GM18907 (cell line): ENCODE measurements around the gene LRRC25.
A peak's percentile ranks its signal among the peaks of the same experiment; 100 is the strongest.

ENCODE experiments used
- ATAC-seq: cut with Tn5 transposase; IDR thresholded peaks from one replicate; pipeline ENCODE4 v1.9.1; 2021; ENCODE audit warnings: mild to moderate bottlenecking, moderate library complexity; ENCODE audit not compliant: unreplicated experiment

LRRC25 gene

DNA sequence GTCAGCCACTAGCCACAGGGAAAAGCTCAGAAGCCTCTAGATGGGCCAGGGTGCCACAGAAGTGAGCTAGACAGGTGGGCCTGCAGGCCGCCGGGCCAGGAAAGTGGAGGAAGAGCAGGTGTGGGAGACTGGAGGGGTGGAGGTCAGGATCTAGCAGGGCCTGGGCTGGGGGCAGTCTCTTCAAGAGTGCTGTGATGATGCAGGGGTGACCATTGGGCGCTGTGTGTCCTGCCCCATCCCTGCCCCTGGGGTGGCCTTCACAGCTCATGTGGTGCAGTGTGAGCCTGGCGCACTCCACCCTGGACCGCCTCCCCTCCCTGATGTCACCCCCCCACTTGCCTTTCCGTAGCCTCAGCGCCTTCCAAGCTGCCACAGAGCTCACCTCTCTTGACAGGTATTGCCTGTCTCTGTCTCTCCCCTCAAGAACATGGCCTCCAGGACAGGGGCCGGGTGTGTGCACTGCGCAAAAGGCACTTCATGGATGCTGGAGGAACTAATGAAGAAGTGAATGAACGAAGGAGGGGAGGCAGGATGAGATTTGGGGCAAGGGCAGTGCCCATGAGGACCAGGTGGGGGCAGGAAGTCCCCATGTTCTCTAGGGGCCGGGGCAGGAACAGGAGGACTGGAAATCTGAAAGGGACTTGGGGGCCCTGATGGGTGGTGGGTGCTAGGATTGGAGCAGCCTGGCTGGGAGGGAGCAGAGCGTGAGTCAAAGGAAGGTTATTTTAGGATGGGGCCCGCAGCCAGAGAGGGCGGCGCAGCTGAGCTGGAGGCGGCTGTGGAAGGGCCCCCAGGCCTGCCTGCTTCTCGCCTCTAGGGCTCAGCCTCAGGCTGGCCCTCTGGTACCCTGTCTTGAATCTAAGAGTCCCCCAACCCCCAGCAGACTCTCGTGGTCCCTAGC, 28.3 kb upstream of the LRRC25 start:
- no peak for ATAC-seq

DNA sequence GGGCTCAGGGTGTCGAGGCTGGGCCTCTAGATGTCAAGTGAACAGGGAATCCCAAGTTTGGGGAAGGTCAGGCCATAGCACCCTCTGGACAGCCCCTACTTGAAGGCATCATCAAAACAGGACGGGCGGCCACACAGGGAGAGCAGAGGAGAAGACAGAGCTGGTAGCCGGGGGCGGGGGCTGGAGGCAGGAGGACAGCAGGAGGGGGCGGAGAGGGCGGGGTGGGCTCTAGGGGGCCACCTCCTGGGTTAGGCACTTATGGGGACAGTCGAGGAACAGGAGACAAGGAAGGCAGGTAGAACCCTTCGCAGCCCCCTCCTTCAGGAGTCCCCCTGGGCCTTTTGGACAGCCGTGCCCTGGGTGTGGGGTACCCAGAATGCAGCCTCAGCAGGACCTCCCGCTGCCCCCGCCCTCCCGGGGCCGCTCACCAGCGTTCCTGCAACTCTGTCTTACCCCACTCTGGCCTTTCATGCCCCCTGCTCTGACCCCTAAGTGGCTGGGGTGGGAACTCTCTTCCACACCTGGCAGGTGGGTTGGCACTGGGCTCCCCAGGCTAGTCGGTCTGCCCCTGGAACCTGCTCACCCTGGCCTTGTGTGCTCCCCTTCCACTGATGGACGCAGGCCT, 27.6 kb upstream of the LRRC25 start:
- no peak for ATAC-seq

DNA sequence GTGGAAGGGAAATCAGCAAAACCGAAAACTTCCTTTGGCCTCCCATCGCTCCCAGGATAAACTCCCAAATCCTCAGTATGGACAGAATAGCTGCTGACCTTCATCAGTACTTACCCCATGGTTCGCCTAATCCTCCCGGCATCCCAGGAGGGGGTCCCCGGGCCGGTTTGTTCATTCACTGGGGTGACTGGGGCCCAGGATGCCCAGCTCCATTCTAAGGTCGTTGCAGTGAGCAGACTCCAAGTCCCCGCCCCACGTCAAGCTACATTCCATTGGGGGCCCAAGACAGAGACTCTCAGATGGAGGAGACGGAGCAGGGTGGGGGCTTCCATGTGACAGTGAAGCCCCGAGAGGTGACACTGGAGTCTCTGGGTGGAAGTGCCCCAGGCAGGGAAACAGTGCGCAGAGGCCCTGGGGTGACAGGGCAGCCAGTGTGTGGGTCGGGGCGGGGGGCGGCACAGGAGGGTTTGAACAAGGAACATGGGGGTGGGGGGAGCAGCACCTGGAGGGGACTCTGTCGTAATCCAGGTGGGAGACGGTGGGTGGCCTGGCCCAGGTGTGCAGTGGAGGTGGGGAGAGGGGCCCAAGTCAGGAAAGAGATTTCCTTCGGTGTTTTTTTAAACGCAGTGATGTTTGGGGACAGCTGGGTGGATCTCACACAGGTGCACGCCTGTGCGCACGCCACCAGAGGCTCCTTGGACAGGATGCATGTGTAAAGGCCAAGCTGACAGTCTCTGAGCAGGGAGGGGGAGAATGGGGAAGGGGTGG, 26.9 kb upstream of the LRRC25 start:
- ATAC-seq, result no peak

DNA sequence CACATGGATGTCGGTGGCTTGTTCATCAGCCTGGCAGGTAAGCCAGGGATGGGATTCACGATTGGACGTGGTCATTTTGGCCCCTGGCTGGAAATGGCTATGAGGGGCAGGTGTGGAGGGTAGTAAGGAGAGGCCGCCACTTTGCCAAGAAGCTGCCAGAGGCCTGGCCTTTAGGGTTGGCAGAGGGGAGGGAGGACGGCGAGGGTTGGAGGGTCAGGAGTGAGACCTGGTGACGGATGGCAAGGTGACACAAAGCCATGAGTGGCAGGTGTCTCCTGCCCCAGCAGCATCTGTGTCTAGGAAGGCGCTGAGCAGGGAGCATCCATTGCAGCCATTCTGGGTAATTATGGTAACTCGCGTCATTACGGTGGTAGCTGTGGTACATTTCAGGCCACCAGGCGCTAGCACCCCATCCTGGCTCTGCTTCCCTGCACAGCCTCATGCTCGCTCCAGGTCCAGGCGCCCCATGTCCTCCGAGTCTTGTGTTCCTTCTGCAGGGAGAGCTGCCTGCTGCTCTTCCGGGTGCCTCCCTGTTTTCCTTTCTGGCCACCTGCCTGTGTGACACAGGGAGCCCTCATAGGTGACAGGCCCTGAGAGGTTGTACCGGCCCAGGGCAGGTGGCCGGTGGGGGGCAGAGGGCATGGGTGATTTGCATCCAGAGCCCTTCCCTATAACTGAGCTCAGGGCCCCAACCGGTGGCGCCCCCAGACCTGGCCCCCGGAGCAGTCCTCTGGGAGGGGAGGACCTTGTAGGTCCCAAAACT, 26.0 kb upstream of the LRRC25 start:
- no peak for ATAC-seq

GRCh38 chr19:18422530-18423191, 25.2 kb upstream of the LRRC25 start:
- no peak for ATAC-seq

- no peak for ATAC-seq
Observed at GRCh38 chr19:18421371-18421959, 24.0 kb upstream of the LRRC25 start.

- ATAC-seq, result no peak
Observed at GRCh38 chr19:18420930-18421329, 23.5 kb upstream of the LRRC25 start.

- ATAC-seq, result peak; percentile 4
Observed at GRCh38 chr19:18419699-18420460, 22.5 kb upstream of the LRRC25 start.

DNA sequence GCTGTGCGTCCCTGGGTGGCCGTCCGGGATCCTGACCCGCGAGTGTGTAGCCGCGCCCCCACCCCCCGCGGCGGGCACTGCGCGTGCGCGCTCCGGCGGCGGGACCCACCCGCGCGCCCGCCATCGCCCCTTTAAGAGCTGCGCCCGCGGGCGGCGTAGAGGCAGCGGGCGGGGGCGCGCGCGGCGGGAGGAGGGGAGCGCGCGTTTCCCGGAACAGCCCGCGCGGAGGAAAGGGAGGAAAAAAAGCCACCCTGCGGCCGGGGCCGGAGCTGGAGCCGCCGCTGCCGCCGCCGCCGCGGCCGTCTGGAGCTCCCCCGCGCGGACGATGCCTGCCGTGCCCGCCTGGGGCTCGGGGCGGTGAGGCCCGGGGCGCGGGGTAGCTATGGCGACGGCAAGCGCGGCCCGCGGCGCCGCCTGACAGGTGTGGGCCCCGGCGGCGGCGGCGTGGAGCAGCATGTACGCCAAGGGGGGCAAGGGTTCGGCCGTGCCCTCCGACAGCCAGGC, 21.8 kb upstream of the LRRC25 start, which contains the start of gene SSBP4:
Gene SSBP4, plus strand, starts transcription at position 204 of the 504 bp plus-strand sequence. Its CDS starts 251 bp downstream, at position 455.
- peak; percentile 35 for ATAC-seq

GRCh38 chr19:18418483-18419194, 21.2 kb upstream of the LRRC25 start:
- peak; percentile 3 for ATAC-seq

GRCh38 chr19:18418029-18418482, 20.6 kb upstream of the LRRC25 start:
- no peak for ATAC-seq

- ATAC-seq, result no peak
Observed at GRCh38 chr19:18417250-18418028, 20.0 kb upstream of the LRRC25 start.

- no peak for ATAC-seq
Observed at GRCh38 chr19:18416778-18417249, 19.4 kb upstream of the LRRC25 start.

GRCh38 chr19:18415178-18415867, 17.9 kb upstream of the LRRC25 start:
- ATAC-seq, result no peak

- no peak for ATAC-seq
Observed at GRCh38 chr19:18414504-18415177, 17.2 kb upstream of the LRRC25 start.

DNA sequence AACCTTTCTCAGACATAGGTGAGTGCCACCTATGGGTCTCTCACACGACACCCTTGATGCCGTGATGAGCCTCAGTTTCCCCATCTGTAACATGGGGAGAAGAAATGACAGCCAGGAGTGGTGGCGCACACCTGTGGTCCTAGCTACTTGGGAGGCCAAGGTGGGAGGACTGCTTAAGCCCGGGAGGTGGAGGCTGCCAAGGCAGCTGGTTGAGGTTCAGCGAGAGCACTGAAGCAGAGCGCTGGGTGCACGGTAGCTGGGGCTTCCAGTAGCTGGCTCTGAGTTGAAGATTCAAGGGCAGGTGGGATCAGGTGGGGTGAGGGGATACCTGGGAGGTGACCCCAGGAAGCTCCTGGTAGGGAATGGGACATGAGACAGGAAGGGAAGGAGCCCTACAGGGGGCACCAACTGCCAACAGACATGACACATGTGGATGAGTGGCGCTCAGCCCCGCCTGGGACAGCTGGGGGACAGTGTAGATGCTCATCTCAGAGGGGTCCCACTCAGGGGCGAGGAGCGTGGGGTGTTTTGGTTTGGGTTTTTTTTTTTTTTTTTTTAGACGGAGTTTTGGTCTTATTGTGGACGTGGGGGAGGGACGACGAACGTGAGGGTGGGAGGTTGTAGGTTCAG, 15.3 kb upstream of the LRRC25 start:
- ATAC-seq, result no peak
